Measurements from ENCODE around the gene NTPCR.

NTPCR gene

GRCh38 chr1:232968391-232968790 is 18.0 kb downstream of the NTPCR start:
- Histone ChIP-seq H3K9ac (ENCODE audit: low read length) (no peak overlapping the region), H3K4me1 (ENCODE audit: control insufficient read depth, low read depth, low read length) (no peaks in the 10 kb centered on the region), H3K36me3 (ENCODE audit: control insufficient read depth, low read depth, low read length) (peaks cover 51% of the 10 kb centered on the region), H3K9me3 (ENCODE audit: control insufficient read depth, low read depth, low read length) (no peaks in the 10 kb centered on the region), H3K27ac (ENCODE audit: low read length) (no peak overlapping the region), H3K27me3 (ENCODE audit: control insufficient read depth, insufficient read depth, low read length) (no peaks in the 10 kb centered on the region), H3K4me3 (ENCODE audit: low read length) (no peak overlapping the region)

GRCh38 chr1:232968965-232969364 is 18.6 kb downstream of the NTPCR start:
- Histone ChIP-seq H3K27me3 (ENCODE audit: control insufficient read depth, insufficient read depth, low read length) (no peaks in the 10 kb centered on the region), H3K27ac (ENCODE audit: low read length) (no peak overlapping the region), H3K36me3 (ENCODE audit: control insufficient read depth, low read depth, low read length) (peaks cover 56% of the 10 kb centered on the region), H3K9ac (ENCODE audit: low read length) (no peak overlapping the region), H3K4me3 (ENCODE audit: low read length) (no peak overlapping the region), H3K9me3 (ENCODE audit: control insufficient read depth, low read depth, low read length) (no peaks in the 10 kb centered on the region), H3K4me1 (ENCODE audit: control insufficient read depth, low read depth, low read length) (no peaks in the 10 kb centered on the region)

- Histone ChIP-seq H3K9me3 (ENCODE audit: control insufficient read depth, low read depth, low read length) (no peaks in the 10 kb centered on the region), H3K4me1 (ENCODE audit: control insufficient read depth, low read depth, low read length) (no peaks in the 10 kb centered on the region), H3K36me3 (ENCODE audit: control insufficient read depth, low read depth, low read length) (peaks cover 59% of the 10 kb centered on the region), H3K4me3 (ENCODE audit: low read length) (no peak overlapping the region), H3K9ac (ENCODE audit: low read length) (no peak overlapping the region), H3K27me3 (ENCODE audit: control insufficient read depth, insufficient read depth, low read length) (no peaks in the 10 kb centered on the region), H3K27ac (ENCODE audit: low read length) (no peak overlapping the region)
Observed at GRCh38 chr1:232969799-232970198, 19.4 kb downstream of the NTPCR start.

GRCh38 chr1:232970508-232970907 is 20.1 kb downstream of the NTPCR start:
- Histone ChIP-seq H3K9ac (ENCODE audit: low read length) (no peak overlapping the region), H3K27me3 (ENCODE audit: control insufficient read depth, insufficient read depth, low read length) (no peaks in the 10 kb centered on the region), H3K9me3 (ENCODE audit: control insufficient read depth, low read depth, low read length) (no peaks in the 10 kb centered on the region), H3K4me3 (ENCODE audit: low read length) (no peak overlapping the region), H3K4me1 (ENCODE audit: control insufficient read depth, low read depth, low read length) (no peaks in the 10 kb centered on the region), H3K27ac (ENCODE audit: low read length) (no peak overlapping the region), H3K36me3 (ENCODE audit: control insufficient read depth, low read depth, low read length) (peaks cover 60% of the 10 kb centered on the region)

GRCh38 chr1:232973652-232974611 is 23.5 kb downstream of the NTPCR start:
- Histone ChIP-seq H3K9me3 (ENCODE audit: control insufficient read depth, low read depth, low read length) (no peaks in the 10 kb centered on the region), H3K27ac (ENCODE audit: low read length) (no peak overlapping the region), H3K4me1 (ENCODE audit: control insufficient read depth, low read depth, low read length) (no peaks in the 10 kb centered on the region), H3K9ac (ENCODE audit: low read length) (no peak overlapping the region), H3K36me3 (ENCODE audit: control insufficient read depth, low read depth, low read length) (peaks cover 53% of the 10 kb centered on the region), H3K4me3 (ENCODE audit: low read length) (no peak overlapping the region), H3K27me3 (ENCODE audit: control insufficient read depth, insufficient read depth, low read length) (no peaks in the 10 kb centered on the region)

- Histone ChIP-seq H3K27me3 (ENCODE audit: control insufficient read depth, insufficient read depth, low read length) (no peaks in the 10 kb centered on the region), H3K36me3 (ENCODE audit: control insufficient read depth, low read depth, low read length) (peaks cover 44% of the 10 kb centered on the region), H3K4me3 (ENCODE audit: low read length) (no peak overlapping the region), H3K9me3 (ENCODE audit: control insufficient read depth, low read depth, low read length) (no peaks in the 10 kb centered on the region), H3K4me1 (ENCODE audit: control insufficient read depth, low read depth, low read length) (no peaks in the 10 kb centered on the region), H3K27ac (ENCODE audit: low read length) (no peak overlapping the region), H3K9ac (ENCODE audit: low read length) (no peak overlapping the region)
Observed at GRCh38 chr1:232974971-232975370, 24.6 kb downstream of the NTPCR start.

- Histone ChIP-seq H3K9me3 (ENCODE audit: control insufficient read depth, low read depth, low read length) (no peaks in the 10 kb centered on the region), H3K27ac (ENCODE audit: low read length) (no peak overlapping the region), H3K4me3 (ENCODE audit: low read length) (no peak overlapping the region), H3K9ac (ENCODE audit: low read length) (no peak overlapping the region), H3K27me3 (ENCODE audit: control insufficient read depth, insufficient read depth, low read length) (no peaks in the 10 kb centered on the region), H3K36me3 (ENCODE audit: control insufficient read depth, low read depth, low read length) (peaks cover 17% of the 10 kb centered on the region), H3K4me1 (ENCODE audit: control insufficient read depth, low read depth, low read length) (no peaks in the 10 kb centered on the region)
Observed at GRCh38 chr1:232978091-232978634, 27.8 kb downstream of the NTPCR start.

GRCh38 chr1:232978815-232979214 is 28.4 kb downstream of the NTPCR start:
- no peaks in the 10 kb centered on the region for H3K4me1 ChIP-seq (ENCODE audit: control insufficient read depth, low read depth, low read length)
- H3K9ac ChIP-seq (ENCODE audit: low read length) = no peak overlapping the region
- H3K27me3 ChIP-seq (ENCODE audit: control insufficient read depth, insufficient read depth, low read length) = no peaks in the 10 kb centered on the region
- peaks cover 10% of the 10 kb centered on the region for H3K36me3 ChIP-seq (ENCODE audit: control insufficient read depth, low read depth, low read length)
- no peak overlapping the region for H3K27ac ChIP-seq (ENCODE audit: low read length)
- no peaks in the 10 kb centered on the region for H3K9me3 ChIP-seq (ENCODE audit: control insufficient read depth, low read depth, low read length)
- no peak overlapping the region for H3K4me3 ChIP-seq (ENCODE audit: low read length)

GRCh38 chr1:232979558-232979957 is 29.1 kb downstream of the NTPCR start:
- H3K4me1 ChIP-seq (ENCODE audit: control insufficient read depth, low read depth, low read length) = no peaks in the 10 kb centered on the region
- H3K9me3 ChIP-seq (ENCODE audit: control insufficient read depth, low read depth, low read length) = no peaks in the 10 kb centered on the region
- H3K27me3 ChIP-seq (ENCODE audit: control insufficient read depth, insufficient read depth, low read length) = no peaks in the 10 kb centered on the region
- H3K36me3 ChIP-seq (ENCODE audit: control insufficient read depth, low read depth, low read length) = peaks cover 9% of the 10 kb centered on the region
- no peak overlapping the region for H3K9ac ChIP-seq (ENCODE audit: low read length)
- no peak overlapping the region for H3K4me3 ChIP-seq (ENCODE audit: low read length)
- H3K27ac ChIP-seq (ENCODE audit: low read length) = no peak overlapping the region

- Histone ChIP-seq H3K27ac (ENCODE audit: low read length) (no peak overlapping the region), H3K36me3 (ENCODE audit: control insufficient read depth, low read depth, low read length) (peaks cover 7% of the 10 kb centered on the region)
Observed at GRCh38 chr1:232980355-232980978, 30.1 kb downstream of the NTPCR start.

GRCh38 chr1:232980986-232981560 is 30.7 kb downstream of the NTPCR start:
- Histone ChIP-seq H3K9me3 (ENCODE audit: control insufficient read depth, low read depth, low read length) (no peaks in the 10 kb centered on the region), H3K9ac (ENCODE audit: low read length) (no peak overlapping the region), H3K4me1 (ENCODE audit: control insufficient read depth, low read depth, low read length) (no peaks in the 10 kb centered on the region), H3K27me3 (ENCODE audit: control insufficient read depth, insufficient read depth, low read length) (no peaks in the 10 kb centered on the region), H3K36me3 (ENCODE audit: control insufficient read depth, low read depth, low read length) (peaks cover 12% of the 10 kb centered on the region), H3K4me3 (ENCODE audit: low read length) (no peak overlapping the region), H3K27ac (ENCODE audit: low read length) (no peak overlapping the region)

More at GRCh38 chr1:232980355-232980978, 30.1 kb downstream of the NTPCR start:
- no peaks in the 10 kb centered on the region for H3K4me1 ChIP-seq (ENCODE audit: control insufficient read depth, low read depth, low read length)
- H3K4me3 ChIP-seq (ENCODE audit: low read length) = no peak overlapping the region
- no peak overlapping the region for H3K9ac ChIP-seq (ENCODE audit: low read length)
- H3K27me3 ChIP-seq (ENCODE audit: control insufficient read depth, insufficient read depth, low read length) = no peaks in the 10 kb centered on the region
- no peaks in the 10 kb centered on the region for H3K9me3 ChIP-seq (ENCODE audit: control insufficient read depth, low read depth, low read length)
